Uterus (tissue), 2 donors: ENCODE measurements around the gene HCFC1.

Experiments
- POLR2A ChIP-seq, 2 donors: fragments of 450-650 bp; IDR thresholded peaks; one replicate each; pipeline ENCODE4 v1.6.1; 2016; ENCODE audit warnings: antibody characterized with exemption in 2 of 2, mild to moderate bottlenecking in 1 of 2, moderate library complexity in 1 of 2
- TF ChIP-seq, protein P1 (sequence below), 4 experiments: fragments of 200-600 bp in 2 of 4; fragments of 450-650 bp in 2 of 4; sonication (generic) in 2 of 4; IDR thresholded peaks; one replicate each; pipeline ENCODE4 v1.5.1; 2016 to 2019; ENCODE audit warnings: antibody characterized with exemption in 4 of 4, mild to moderate bottlenecking in 2 of 4, moderate library complexity in 1 of 4

- TF ChIP-seq, protein P1, sequence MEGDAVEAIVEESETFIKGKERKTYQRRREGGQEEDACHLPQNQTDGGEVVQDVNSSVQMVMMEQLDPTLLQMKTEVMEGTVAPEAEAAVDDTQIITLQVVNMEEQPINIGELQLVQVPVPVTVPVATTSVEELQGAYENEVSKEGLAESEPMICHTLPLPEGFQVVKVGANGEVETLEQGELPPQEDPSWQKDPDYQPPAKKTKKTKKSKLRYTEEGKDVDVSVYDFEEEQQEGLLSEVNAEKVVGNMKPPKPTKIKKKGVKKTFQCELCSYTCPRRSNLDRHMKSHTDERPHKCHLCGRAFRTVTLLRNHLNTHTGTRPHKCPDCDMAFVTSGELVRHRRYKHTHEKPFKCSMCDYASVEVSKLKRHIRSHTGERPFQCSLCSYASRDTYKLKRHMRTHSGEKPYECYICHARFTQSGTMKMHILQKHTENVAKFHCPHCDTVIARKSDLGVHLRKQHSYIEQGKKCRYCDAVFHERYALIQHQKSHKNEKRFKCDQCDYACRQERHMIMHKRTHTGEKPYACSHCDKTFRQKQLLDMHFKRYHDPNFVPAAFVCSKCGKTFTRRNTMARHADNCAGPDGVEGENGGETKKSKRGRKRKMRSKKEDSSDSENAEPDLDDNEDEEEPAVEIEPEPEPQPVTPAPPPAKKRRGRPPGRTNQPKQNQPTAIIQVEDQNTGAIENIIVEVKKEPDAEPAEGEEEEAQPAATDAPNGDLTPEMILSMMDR (IDR thresholded peaks at IDR 0.05), result no peak
- no peak for TF ChIP-seq POLR2A (IDR thresholded peaks at IDR 0.05)
These were observed 57.9 kb downstream of the HCFC1 start for GRCh38 chrX:153913701-153914100.
